ENCODE data around the gene TTF2. TPM values are rescaled to one million over a fixed set of nuclear protein-coding genes. Genes with fewer than 3 reads are reported as not detected.
"Not testable (repeated sequence)": the region's sequence is repeated elsewhere in the genome, so short reads cannot be mapped to it uniquely, and the experiment has no call there.

The TTF2 gene
- total RNA-seq, 4 donors from 2014 or later = 6.6 to 12.8 (median 9.0) TPM

- TF ChIP-seq POLR2A (IDR thresholded peaks at IDR 0.05; ENCODE audit: low read depth) = no peak
- TF ChIP-seq EP300 (IDR thresholded peaks at IDR 0.05) = no peak
- no peak for TF ChIP-seq POLR2AphosphoS5 (IDR thresholded peaks at IDR 0.05)
- TF ChIP-seq, protein P1, sequence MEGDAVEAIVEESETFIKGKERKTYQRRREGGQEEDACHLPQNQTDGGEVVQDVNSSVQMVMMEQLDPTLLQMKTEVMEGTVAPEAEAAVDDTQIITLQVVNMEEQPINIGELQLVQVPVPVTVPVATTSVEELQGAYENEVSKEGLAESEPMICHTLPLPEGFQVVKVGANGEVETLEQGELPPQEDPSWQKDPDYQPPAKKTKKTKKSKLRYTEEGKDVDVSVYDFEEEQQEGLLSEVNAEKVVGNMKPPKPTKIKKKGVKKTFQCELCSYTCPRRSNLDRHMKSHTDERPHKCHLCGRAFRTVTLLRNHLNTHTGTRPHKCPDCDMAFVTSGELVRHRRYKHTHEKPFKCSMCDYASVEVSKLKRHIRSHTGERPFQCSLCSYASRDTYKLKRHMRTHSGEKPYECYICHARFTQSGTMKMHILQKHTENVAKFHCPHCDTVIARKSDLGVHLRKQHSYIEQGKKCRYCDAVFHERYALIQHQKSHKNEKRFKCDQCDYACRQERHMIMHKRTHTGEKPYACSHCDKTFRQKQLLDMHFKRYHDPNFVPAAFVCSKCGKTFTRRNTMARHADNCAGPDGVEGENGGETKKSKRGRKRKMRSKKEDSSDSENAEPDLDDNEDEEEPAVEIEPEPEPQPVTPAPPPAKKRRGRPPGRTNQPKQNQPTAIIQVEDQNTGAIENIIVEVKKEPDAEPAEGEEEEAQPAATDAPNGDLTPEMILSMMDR (IDR thresholded peaks at IDR 0.05) = no peak
- H3K27ac ChIP-seq (replicated peaks in 1 of 4) = no peak overlapping the region
- no peaks in the 10 kb centered on the region for H3K9me3 ChIP-seq
- no peaks in the 10 kb centered on the region for H3K36me3 ChIP-seq
- no peak for DNase-seq (ENCODE audit: extremely low spot score)
- intact Hi-C loops (cut with DNase I) = no loop called here
- H3K4me3 ChIP-seq = no peak overlapping the region
- WGBS = 71% methylated on average over 4 of the region's 4 CpGs
- no peaks in the 10 kb centered on the region for H3K4me1 ChIP-seq
- H3K27me3 ChIP-seq = no peaks in the 10 kb centered on the region
These were observed 87.3 kb downstream of the TTF2 start for GRCh38 chr1:117147341-117147831.

DNA sequence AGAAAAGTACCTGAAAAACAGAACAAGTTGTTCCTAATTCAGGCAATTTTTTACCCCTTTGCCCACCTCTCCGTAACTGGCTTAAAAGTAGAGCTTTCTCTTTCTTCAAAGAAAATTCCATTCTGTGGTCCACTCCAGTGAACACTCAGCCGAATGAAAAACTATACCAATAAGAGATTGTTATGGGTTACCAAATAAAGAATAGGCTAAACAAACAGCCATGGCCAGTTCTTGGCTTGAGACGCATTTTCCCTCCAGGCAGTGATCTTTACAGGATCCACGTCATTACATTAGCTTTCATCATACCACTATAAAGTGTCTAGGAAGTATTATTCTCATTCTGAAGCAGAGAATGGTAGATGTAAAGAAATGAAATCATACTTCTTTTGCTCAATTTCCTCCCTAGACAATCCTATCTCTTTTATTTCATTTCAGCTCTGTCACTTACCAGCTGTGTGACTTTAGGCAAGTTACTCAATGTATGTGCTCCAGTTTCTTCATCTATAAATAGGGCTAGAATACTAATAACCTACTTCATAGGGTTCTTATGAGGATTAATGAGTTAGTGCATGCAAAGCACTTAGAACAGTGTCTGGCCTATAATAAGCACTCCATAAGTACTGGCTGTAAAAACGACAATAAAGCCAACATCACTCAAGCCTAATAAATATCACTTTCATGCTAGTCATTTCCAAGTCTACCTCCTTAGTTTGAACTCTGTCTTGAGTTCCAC is 87.9 kb downstream of the TTF2 start:
- Histone ChIP-seq H3K9me3 (no peaks in the 10 kb centered on the region), H3K27me3 (no peaks in the 10 kb centered on the region), H3K4me1 (no peaks in the 10 kb centered on the region), H3K27ac (replicated peaks in 1 of 4) (no peak overlapping the region), H3K4me3 (no peak overlapping the region), H3K36me3 (no peaks in the 10 kb centered on the region)
- 71% methylated on average over 5 of the region's 5 CpGs for WGBS
- intact Hi-C loops (cut with DNase I) = no loop called here
- no peak for TF ChIP-seq POLR2A (IDR thresholded peaks at IDR 0.05; ENCODE audit: low read depth)
- DNase-seq (ENCODE audit: extremely low spot score) = no peak

GRCh38 chr1:117150316-117150715 is 90.2 kb downstream of the TTF2 start:
- H3K4me3 ChIP-seq = no peak overlapping the region
- H3K27me3 ChIP-seq = no peaks in the 10 kb centered on the region
- 84% methylated on average over 2 of the region's 2 CpGs for WGBS
- H3K9me3 ChIP-seq = no peaks in the 10 kb centered on the region
- H3K36me3 ChIP-seq = no peaks in the 10 kb centered on the region
- intact Hi-C loops (cut with DNase I) = no loop called here
- DNase-seq (ENCODE audit: extremely low spot score) = no peak
- TF ChIP-seq, protein P1 (IDR thresholded peaks at IDR 0.05) = no peak
- TF ChIP-seq POLR2AphosphoS5 (IDR thresholded peaks at IDR 0.05) (no peak), POLR2A (IDR thresholded peaks at IDR 0.05; ENCODE audit: low read depth) (no peak), EP300 (IDR thresholded peaks at IDR 0.05) (no peak)
- no peak overlapping the region for H3K27ac ChIP-seq (replicated peaks in 1 of 4)
- H3K4me1 ChIP-seq = no peaks in the 10 kb centered on the region

GRCh38 chr1:117151305-117151704 is 91.2 kb downstream of the TTF2 start:
- H3K27ac ChIP-seq (replicated peaks in 1 of 4); H3K36me3 ChIP-seq; H3K9me3 ChIP-seq; DNase-seq (ENCODE audit: extremely low spot score); intact Hi-C loops (cut with DNase I); H3K4me3 ChIP-seq; H3K27me3 ChIP-seq; H3K4me1 ChIP-seq: not testable (repeated sequence)
- 96% methylated on average over 5 of the region's 5 CpGs for WGBS

Small RNA genes lying within 50 kb of the gene (small RNA-seq; reads per million reads assigned to genes)
- gene MIR942 = 0 to 1.0 (median 0.37) reads per million in 3 donors

Other genes with a start within 250 kb of the TTF2 start
- 100 to 1,000 TPM in 3 of 4 donors, 10 to 100 TPM in 1; 69.1 to 150 (median 106) TPM for gene PTGFRN, start 150.4 kb upstream of the TTF2 start, total RNA-seq
- gene CD101, start 58.6 kb upstream of the TTF2 start, total RNA-seq = 1 to 10 TPM in 2 of 4 donors, under 1 TPM in 2; 0.26 to 1.5 (median 0.87) TPM
- 1 to 10 TPM; 1.4 to 5.4 (median 3.1) TPM for gene TRIM45, start 61.4 kb downstream of the TTF2 start, total RNA-seq
- gene VTCN1, start 150.6 kb downstream of the TTF2 start, total RNA-seq = not detected